ENCODE data around the gene SLC22A1. TPM values are rescaled to one million over a fixed set of nuclear protein-coding genes. Genes with fewer than 3 reads are reported as not detected.
"Not testable (repeated sequence)": the region's sequence is repeated elsewhere in the genome, so short reads cannot be mapped to it uniquely, and the experiment has no call there.

The SLC22A1 gene
- total RNA-seq, 2 experiments from 2014 or later, result 0.25 to 0.67 TPM

DNA sequence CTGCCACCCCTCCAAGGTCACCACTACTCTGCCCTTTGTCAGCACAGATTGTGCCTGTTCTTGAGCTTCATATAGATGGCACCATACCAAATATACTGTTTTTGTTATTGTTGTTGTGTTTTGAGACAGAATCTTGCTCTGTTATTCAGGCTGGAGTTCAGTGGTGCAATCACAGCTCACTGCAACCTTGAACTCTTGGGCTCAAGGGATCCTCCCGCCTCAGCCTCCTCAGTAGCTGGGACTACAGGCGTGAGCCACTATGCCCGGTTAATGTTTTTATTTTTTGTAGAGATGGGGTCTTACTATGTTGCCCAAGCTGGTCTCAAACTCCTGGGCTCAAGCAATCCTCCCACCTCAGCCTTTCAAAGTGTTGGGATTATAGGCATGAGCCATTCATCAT, 18.9 kb downstream of the SLC22A1 start:
- POLR2A ChIA-PET, H3K9me3 Mint-ChIP-seq: not testable (repeated sequence)

DNA sequence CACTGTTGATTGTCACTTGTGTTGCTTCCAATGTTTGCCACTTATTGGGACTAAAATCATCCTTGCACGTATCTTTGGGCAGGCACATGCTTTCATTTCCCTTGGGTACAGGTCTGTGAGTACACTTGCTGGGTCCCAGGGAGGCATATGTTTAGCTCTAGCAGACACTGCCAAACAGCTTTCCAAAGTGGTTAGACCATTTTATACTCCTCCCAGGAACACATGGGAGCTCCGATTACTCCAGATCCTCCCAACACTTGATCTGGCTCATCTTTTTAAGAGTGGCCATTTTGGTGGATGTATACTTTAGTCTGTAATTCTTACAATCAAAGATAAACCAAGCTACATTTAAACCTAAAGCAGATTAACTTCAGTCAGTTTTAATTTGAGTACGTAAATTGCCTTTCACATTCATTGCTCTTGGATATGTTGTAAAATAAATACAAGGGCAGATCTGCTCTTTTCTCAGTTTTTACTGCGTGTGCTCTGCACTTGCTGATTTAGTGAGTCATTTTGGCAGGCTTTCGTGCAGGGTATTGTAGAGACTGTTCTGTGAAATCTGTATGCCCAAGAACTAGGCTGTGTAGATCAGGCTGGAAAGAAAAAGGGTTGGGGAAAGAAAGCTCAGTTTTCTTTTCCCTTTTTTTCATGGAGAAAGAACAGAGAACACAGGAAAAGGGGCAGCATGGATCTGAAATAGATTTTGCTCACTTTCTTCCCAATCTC, 19.5 kb downstream of the SLC22A1 start:
- no peak overlapping the region for H3K27ac Mint-ChIP-seq
- CTCF ChIA-PET, result interaction anchor here (0.8 to 1.5 kb wide), 2 partner anchors 13 to 1652 kb away, joined by 3 to 4 read pairs; no protein-coding TSS in a partner anchor

More for the DNA sequence above, 18.9 kb downstream of the SLC22A1 start:
- not testable (repeated sequence) for H3K36me3 Mint-ChIP-seq (ENCODE audit: low read depth); H3K4me3 Mint-ChIP-seq; H3K27ac Mint-ChIP-seq; DNase-seq; H3K27me3 Mint-ChIP-seq; H3K4me1 Mint-ChIP-seq
- CTCF ChIA-PET, result interaction anchor here (0.8 to 1.5 kb wide), 2 partner anchors 12 to 1651 kb away, joined by 3 to 4 read pairs; no protein-coding TSS in a partner anchor

DNA sequence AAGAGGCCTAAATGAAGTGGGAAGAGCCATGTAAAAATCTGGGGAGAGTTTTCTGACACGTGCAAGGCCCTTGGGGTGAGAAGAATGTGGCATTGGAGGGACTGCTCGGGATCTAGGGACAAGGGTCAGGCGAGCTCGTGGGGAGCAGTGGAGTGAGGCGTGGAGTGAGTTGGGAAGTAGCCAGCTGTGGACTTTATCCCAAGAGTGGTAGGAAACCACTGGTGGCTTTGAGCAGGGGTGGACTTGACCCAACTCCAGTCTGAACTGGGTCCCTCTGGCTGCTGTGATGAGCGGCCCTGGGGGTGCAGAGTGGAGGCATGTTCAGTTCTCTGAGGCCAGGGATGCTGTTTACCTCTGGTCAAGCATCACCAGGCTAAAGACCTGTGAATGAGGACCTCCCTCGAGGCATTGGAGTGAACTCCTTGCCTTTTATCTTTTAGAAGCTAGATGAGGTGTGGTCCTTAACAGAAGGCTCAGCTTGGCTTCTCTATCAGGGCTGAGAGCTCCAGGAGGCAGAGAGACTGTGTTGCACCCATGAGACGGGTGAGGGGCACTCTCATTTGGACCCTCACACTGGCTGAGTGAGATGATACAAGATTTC, 20.6 kb downstream of the SLC22A1 start:
- CTCF ChIA-PET, result interaction anchor here (2.4 kb wide), 1 partner anchor 314 kb away, joined by 8 read pairs; no protein-coding TSS in a partner anchor
- POLR2A ChIA-PET, result no interaction called here
- no peaks in the 10 kb centered on the region for H3K36me3 Mint-ChIP-seq (ENCODE audit: low read depth)

More for the DNA sequence above, 19.5 kb downstream of the SLC22A1 start:
- no peak overlapping the region for H3K4me3 Mint-ChIP-seq
- peaks cover 9% of the 10 kb centered on the region for H3K4me1 Mint-ChIP-seq
- POLR2A ChIA-PET, result no interaction called here
- no peaks in the 10 kb centered on the region for H3K9me3 Mint-ChIP-seq
- no peak for DNase-seq
- no peaks in the 10 kb centered on the region for H3K36me3 Mint-ChIP-seq (ENCODE audit: low read depth)
- H3K27me3 Mint-ChIP-seq, result no peaks in the 10 kb centered on the region

DNA sequence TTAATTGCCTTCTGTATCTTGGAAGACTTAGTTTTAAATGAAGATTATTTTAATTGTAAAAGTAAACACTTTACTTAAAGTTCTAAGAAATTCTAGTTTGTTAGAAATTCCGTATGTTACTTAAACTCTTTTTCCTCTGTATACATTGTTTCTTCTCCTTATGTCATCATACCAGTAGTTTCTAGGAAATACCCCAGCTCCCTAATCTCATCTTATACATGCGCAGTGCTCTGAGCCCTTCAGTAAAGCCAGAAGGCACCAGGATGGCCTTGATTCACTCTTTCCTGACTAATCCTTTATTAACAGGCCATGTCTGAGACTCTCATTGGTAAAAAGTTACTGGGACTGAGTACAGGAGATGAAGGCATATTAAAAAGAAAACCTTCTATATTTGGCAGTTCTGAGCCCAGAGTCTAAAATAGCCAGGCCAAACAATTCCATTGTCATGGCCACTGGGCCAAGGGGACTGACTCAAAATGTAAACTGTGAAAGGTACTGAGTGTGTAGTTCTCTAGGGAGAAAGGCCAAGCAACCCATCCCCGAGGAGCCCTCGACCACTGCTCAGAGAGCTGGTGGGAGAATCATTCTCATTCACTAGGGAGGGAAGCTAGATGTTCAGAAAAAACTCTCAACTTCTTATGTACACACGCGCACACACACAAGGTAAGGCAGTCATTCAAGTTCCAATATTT, 25.0 kb downstream of the SLC22A1 start:
- Mint-ChIP-seq H3K9me3 (no peaks in the 10 kb centered on the region), H3K4me3 (no peak overlapping the region), H3K36me3 (ENCODE audit: low read depth) (no peaks in the 10 kb centered on the region), H3K27ac (no peak overlapping the region), H3K27me3 (peaks cover 5% of the 10 kb centered on the region), H3K4me1 (no peaks in the 10 kb centered on the region)
- DNase-seq, result no peak
- CTCF ChIA-PET, result interaction anchor here (1.2 kb wide), 1 partner anchor 9 kb away, joined by 3 read pairs; no protein-coding TSS in a partner anchor
- POLR2A ChIA-PET, result no interaction called here

More for the DNA sequence above, 20.6 kb downstream of the SLC22A1 start:
- Mint-ChIP-seq H3K9me3 (no peaks in the 10 kb centered on the region), H3K27me3 (no peaks in the 10 kb centered on the region), H3K4me3 (no peak overlapping the region), H3K27ac (no peak overlapping the region), H3K4me1 (peaks cover 9% of the 10 kb centered on the region)
- DNase-seq, result no peak

DNA sequence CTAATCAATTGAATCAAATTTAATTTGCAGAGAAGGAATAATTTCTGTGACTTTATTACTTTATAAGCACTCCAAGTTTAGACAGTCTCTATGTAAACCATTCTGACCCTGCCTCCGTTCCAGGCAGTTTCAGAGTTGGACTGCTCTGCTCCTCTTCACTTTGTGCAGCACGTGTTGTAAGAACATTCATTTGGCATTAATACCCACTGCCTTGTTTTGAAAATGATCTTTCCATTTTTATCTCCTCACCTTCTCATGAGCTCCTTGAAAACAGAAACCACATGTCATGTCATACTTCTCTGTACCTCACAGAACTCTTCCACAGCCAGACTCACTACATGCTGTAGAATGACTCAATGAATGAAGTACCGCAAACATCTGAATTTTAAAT, 25.5 kb downstream of the SLC22A1 start:
- Mint-ChIP-seq H3K27me3 (peaks cover 6% of the 10 kb centered on the region), H3K36me3 (ENCODE audit: low read depth) (no peaks in the 10 kb centered on the region), H3K4me1 (no peaks in the 10 kb centered on the region), H3K4me3 (no peak overlapping the region), H3K27ac (no peak overlapping the region), H3K9me3 (no peaks in the 10 kb centered on the region)
- CTCF ChIA-PET, result interaction anchor here (1.2 kb wide), 1 partner anchor 9 kb away, joined by 3 read pairs; no protein-coding TSS in a partner anchor
- DNase-seq, result no peak
- POLR2A ChIA-PET, result no interaction called here

DNA sequence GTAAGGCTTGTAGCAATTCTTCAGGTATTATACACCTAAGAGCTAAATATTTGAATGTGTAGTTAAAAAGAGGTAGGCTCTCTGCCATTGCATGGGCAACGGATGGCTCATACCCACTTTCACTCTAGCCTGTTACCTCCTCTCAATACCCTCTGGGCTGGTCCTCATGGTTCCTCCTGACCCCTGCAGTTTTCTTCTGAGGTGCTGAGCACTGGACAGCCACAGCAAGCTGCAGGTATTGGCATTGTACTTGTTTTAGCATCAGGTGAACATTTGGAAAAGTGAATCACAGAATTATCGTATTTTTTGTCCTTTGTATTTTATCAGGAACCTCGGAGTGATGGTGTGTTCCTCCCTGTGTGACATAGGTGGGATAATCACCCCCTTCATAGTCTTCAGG, 32.9 kb downstream of the SLC22A1 start:
- DNase-seq, result no peak
- H3K27ac Mint-ChIP-seq, result no peak overlapping the region
- H3K27me3 Mint-ChIP-seq, result peaks cover 6% of the 10 kb centered on the region
- H3K9me3 Mint-ChIP-seq, result no peaks in the 10 kb centered on the region
- H3K36me3 Mint-ChIP-seq (ENCODE audit: low read depth), result no peaks in the 10 kb centered on the region
- H3K4me1 Mint-ChIP-seq, result no peaks in the 10 kb centered on the region
- CTCF ChIA-PET, result no interaction called here
- POLR2A ChIA-PET, result no interaction called here
- H3K4me3 Mint-ChIP-seq, result no peak overlapping the region

DNA sequence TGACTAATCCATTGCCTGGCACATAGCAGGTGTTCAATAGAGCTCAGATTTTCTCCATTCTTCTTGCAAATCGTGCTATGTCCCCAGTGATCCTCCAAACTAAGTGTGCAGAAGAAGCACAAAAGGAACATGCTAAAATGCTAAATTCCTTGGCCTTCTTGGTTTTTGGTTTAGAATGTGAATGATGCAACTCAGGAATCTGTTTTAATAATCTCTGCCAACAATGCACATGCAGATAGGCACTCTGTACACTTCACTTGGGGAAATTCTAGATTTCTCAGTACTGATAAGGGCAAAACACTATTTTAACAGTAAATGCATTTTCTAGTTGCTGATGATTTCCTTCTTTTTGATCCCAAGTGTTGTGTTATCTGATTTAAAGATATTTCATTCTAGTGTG, 35.2 kb downstream of the SLC22A1 start:
- Mint-ChIP-seq H3K4me3 (no peak overlapping the region), H3K9me3 (no peaks in the 10 kb centered on the region), H3K36me3 (ENCODE audit: low read depth) (no peaks in the 10 kb centered on the region), H3K4me1 (no peaks in the 10 kb centered on the region), H3K27me3 (no peaks in the 10 kb centered on the region), H3K27ac (no peak overlapping the region)
- no peak for DNase-seq
- ChIA-PET POLR2A (no interaction called here), CTCF (no interaction called here)

DNA sequence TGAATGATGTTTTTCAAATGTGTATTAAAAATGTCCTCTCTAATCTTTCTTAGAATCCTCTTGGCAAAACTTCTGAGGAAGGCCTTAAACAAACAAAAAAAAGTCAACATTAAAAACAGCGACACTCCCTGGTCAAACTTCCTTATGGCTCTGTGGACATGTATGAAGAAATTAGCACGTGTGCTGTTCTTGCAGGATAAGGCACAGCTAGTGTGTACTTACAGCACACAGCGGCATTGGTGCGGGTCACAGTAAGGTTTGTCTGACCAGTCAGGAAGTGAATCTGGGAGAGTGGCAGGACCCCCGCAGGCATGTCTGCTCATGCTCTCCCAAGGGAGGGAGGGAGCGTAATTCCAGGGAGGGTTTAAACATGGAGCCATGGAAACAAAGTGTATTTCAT, 38.8 kb downstream of the SLC22A1 start:
- Mint-ChIP-seq H3K27me3 (peaks cover 2% of the 10 kb centered on the region), H3K4me1 (no peaks in the 10 kb centered on the region), H3K27ac (no peak overlapping the region), H3K36me3 (ENCODE audit: low read depth) (no peaks in the 10 kb centered on the region), H3K4me3 (no peak overlapping the region), H3K9me3 (no peaks in the 10 kb centered on the region)
- ChIA-PET POLR2A (no interaction called here), CTCF (no interaction called here)
- DNase-seq, result no peak

DNA sequence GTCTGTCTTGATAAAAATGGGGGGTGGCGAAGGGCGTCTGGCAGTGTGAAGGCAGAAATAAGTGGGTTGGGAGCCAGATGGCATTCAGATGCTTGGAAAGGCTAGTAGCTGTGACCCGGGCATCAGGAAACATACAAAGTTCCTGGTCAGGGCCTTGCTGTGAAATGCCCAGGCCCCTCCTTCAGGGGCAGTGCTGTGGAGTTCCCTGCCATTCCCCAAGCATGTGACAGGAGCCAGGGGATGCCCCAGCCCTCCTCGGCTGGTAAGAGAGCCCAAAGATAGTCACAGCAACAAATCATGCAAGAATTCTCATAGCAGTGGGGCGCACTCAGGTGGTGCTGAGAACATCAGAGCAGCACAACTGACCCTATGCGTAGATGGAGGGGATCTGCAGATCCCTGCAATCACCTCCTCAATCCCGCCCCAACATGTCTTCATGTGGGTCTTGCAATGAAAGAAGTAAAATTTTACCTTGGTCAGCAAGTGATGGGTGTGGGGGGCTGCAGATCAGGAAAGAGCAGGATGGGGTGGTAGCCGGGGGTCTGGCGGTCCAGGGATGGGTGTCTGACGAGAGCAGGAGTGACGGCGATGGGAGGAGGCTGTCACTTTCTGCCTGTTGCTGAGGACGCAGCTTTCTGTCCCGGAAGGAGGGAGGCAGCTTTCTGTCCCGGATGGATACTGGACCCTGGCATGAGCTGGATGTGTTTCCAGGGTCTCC, 39.5 kb downstream of the SLC22A1 start:
- ChIA-PET POLR2A (no interaction called here), CTCF (no interaction called here)
- Mint-ChIP-seq H3K27ac (no peak overlapping the region), H3K27me3 (peaks cover 2% of the 10 kb centered on the region), H3K4me3 (no peak overlapping the region), H3K9me3 (no peaks in the 10 kb centered on the region), H3K4me1 (no peaks in the 10 kb centered on the region), H3K36me3 (ENCODE audit: low read depth) (no peaks in the 10 kb centered on the region)
- no peak for DNase-seq

DNA sequence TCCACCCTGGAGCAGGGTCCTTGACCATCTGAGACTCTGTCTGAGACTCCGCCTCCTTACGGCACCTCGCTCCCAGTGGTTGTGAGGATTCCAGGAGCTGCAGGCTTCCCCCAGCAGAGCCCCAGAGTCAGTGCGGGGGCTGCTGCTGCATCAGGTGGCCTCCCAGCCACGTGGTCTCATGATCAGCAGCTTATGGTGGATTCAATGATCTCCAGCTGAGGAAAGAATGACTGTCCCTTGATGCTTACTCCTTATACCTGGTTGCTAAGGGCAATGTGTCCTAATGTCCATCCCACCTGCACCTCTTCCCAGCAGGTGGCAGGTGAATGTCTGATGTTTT, 40.0 kb downstream of the SLC22A1 start:
- Mint-ChIP-seq H3K36me3 (ENCODE audit: low read depth) (no peaks in the 10 kb centered on the region), H3K27me3 (peaks cover 2% of the 10 kb centered on the region)

DNA sequence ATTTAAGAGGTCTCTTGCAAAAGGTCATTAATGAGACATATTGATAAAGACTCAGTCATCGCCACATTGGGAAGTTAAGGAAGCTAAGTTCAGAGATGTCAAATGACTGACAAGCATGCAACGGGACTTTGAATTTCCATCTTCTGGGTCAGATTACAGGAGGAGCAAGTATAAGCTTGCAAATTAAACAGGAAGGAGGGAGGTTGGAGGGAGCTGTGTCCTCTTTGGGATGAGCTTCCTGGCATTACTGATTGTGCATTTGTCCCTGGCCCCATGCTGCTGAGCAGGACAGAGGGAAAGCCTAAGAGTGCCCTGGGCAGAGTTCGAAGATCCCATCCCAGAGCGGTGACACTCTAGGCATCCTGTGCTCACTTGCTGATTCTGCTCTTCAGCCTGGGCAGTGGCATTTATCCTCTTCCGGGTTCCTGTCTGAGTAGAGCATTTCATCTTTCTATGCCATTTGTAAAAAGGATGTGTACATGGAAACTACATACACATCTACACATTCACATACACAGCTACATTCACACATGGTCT, 40.5 kb downstream of the SLC22A1 start:
- CTCF ChIA-PET, result no interaction called here
- DNase-seq, result no peak
- H3K36me3 Mint-ChIP-seq (ENCODE audit: low read depth), result no peaks in the 10 kb centered on the region
- H3K4me3 Mint-ChIP-seq, result no peak overlapping the region
- H3K27me3 Mint-ChIP-seq, result peaks cover 2% of the 10 kb centered on the region
- H3K27ac Mint-ChIP-seq, result no peak overlapping the region
- POLR2A ChIA-PET, result no interaction called here
- H3K9me3 Mint-ChIP-seq, result no peaks in the 10 kb centered on the region
- H3K4me1 Mint-ChIP-seq, result no peaks in the 10 kb centered on the region

More for the DNA sequence above, 40.0 kb downstream of the SLC22A1 start:
- no peak for DNase-seq
- no peaks in the 10 kb centered on the region for H3K9me3 Mint-ChIP-seq
- no peaks in the 10 kb centered on the region for H3K4me1 Mint-ChIP-seq
- CTCF ChIA-PET, result no interaction called here
- POLR2A ChIA-PET, result no interaction called here
- H3K27ac Mint-ChIP-seq, result no peak overlapping the region
- no peak overlapping the region for H3K4me3 Mint-ChIP-seq

DNA sequence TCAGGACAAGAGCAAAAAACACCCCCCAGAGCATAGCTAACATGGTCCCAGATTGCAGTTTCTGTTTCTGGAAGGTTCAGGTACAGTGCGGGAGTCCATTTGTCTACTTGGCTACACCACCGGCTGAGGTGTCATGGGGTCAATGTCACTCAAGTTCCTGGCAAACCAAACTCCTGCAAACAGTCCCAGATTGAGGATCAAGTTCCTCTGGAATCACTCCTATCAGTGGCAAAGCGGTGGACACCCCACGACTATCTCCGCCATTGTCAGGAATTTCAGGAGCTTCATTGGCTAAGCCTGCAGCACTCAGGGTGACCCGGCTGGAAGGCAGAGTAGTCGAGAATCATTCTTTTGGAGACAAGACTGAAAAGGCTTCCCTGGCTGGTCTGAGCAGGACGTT, 41.8 kb downstream of the SLC22A1 start:
- Mint-ChIP-seq H3K27me3 (peaks cover 2% of the 10 kb centered on the region), H3K36me3 (ENCODE audit: low read depth) (no peaks in the 10 kb centered on the region), H3K4me3 (no peak overlapping the region), H3K4me1 (no peaks in the 10 kb centered on the region), H3K27ac (no peak overlapping the region), H3K9me3 (no peaks in the 10 kb centered on the region)
- no peak for DNase-seq
- ChIA-PET CTCF (no interaction called here), POLR2A (no interaction called here)

DNA sequence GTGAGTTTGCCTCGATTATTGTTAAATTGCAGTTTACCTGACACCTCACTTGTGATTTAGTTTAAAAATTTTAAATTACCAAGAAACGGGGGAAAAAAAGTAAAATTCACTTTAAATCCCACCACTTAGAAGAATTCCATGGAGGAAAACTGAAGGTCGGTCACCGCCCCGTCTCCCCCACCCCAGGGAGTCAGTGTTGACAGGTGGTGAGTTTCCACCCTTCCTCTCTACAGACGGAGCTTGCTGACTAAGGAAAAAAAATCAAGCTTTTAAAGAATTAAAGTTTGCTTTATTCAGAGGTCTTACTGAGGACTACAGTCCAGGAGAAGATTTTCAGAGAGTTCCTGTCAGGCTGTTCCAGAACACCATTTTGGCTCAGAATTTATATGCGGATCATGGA, 42.3 kb downstream of the SLC22A1 start:
- POLR2A ChIA-PET, result no interaction called here

More for the DNA sequence above, 42.3 kb downstream of the SLC22A1 start:
- H3K4me1 Mint-ChIP-seq, result no peaks in the 10 kb centered on the region
- H3K27ac Mint-ChIP-seq, result no peak overlapping the region
- H3K36me3 Mint-ChIP-seq (ENCODE audit: low read depth), result no peaks in the 10 kb centered on the region
- CTCF ChIA-PET, result no interaction called here
- DNase-seq, result no peak
- H3K27me3 Mint-ChIP-seq, result peaks cover 2% of the 10 kb centered on the region
- no peak overlapping the region for H3K4me3 Mint-ChIP-seq
- H3K9me3 Mint-ChIP-seq, result no peaks in the 10 kb centered on the region
